GM18907 (cell line): Measurements from ENCODE around the gene MAP3K6.

Source experiments
- ATAC-seq: cut with Tn5 transposase; IDR thresholded peaks from one replicate; pipeline ENCODE4 v1.9.1; 2021; ENCODE audit warnings: mild to moderate bottlenecking, moderate library complexity; ENCODE audit not compliant: unreplicated experiment

Gene MAP3K6

DNA sequence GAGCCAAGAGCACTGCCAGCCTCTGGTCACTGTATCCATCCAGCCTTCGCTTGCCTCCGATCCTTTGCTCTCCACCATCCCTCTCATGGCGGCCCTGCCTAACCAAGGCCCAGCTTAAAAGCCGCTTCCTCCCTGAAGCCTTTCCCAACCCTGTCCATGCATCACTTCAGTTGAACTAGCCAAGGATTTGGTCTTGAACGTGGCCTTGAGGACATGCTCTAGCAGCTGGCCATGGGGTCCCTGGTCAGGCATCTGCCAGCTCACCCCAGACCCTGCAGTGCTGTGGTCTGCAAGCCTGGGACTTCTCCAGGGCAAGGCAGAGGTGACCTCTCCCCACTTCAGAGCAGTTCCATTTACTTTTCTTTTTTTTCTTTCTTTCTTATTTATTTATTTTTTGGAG is 30.0 kb downstream of the MAP3K6 start:
- ATAC-seq: no peak

DNA sequence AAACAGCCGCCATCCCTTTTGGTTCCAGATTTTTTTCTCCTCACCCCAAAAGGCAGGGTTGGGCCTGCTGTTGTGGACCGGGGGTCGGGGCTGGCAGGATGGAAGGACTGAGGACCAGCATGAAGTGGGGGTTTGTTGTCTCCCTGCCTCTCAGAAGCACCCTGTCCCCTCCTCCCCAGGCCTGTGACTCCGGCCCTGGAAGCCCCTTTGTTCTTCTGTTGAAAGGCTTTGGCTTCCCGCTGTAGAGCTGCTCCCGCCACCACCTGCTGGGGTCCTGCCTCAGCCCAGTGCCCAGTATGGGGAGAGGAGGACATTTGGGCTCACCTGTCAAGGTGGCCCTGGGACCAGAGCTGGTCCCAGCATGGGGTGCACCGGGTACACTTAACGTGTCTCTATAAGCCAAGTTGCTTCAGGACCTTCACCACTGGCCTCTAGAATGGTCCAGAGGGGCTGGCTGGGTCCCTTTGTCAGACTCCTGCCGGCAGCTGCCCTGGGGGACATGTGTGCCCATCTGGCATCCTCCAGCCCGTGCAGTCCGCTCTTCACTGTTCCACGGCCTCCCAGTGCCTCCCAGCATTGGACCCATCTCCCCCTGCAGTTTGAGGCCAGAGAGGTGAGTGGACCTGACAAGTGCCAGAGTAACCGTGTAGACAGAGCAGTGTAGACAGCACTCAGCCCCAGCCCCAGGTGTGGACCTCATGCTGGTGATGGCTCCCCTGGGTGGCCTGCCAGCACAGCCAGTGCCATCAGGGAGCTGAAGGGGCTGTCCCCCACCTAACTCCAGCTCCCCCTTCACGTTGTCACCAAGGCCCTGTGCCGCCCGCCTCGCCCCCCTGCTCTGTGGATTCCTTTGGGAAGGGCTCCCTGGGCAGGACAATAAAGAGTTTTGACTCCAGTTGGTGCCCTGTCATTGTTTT is 31.0 kb downstream of the MAP3K6 start:
- ATAC-seq: no peak

DNA sequence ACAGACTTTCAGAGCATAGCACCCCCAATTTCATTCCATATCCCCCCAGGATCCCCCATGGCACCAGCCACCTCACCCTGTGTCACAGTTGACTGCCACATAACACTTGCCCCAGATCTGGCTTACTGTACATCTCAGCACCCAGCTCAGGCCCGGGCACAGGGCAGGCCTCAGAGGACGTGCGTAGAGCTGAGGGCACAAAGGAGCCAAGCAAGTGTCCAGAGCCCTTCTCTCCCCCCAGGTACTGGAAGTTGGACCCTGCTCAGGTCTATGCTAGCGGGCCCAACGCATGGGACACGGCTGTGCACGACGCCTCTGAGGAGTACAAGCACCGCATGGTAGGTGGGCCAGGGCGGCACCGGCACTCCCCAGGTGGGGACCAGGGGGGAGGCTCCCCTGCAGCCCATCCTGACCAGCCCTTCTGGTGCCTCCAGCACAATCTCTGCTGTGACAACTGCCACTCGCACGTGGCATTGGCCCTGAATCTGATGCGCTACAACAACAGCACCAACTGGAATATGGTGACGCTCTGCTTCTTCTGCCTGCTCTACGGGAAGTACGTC is 33.0 kb downstream of the MAP3K6 start:
- no peak for ATAC-seq

DNA sequence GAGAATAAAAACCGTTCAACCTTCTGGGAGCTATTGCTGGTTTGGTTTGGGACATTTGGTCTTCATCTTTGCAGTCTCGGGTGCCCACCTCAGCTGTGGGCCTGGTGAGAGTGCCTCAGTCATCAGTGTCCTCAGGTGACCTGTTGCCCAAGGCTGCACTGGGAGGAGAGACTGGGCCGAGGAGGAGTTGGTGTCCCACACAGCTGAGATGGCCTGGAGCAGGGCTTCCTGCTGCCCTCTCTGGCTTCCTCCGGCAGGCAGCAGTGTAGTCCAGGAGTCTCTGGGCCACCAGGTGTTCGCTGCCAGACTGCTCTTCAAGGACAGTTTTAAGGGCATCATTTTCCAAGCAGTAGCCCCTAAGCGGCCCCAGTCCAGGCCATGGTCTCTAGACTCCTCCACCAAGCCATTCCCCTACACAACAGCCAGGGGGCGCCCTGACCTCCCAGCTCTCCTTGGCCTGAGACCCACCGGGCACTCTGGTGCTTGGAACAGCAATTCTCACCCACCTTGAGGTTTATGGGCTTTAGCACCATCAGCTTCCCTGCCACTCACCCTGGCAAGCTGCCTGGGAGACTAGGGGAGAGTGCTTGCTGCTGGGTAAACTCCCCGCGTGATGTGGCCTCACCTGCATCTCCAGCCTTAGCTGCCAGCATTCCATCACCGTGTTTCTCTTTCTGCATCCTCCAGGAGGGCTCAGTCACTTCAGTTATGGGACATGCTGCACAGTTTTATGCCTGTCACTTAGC is 34.1 kb downstream of the MAP3K6 start:
- no peak for ATAC-seq

DNA sequence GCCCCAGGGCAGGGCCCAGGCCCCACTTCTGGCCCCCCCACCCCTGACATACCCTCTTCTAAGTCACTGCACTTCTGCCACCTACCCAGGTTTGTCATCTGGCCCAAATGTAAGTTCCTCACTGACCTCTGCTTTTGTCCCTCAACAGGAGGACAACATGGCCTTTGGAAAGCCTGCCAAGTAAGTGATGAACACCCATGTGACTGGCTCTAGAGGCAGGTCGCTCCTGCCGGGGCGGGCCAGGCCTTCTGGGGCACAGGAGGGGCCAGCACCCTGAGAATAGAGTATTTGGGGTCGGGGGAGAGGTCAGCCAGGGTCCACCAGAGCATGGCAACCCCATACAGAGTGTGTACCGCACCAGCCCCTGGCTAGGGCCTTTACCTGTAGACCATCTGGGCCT is 34.8 kb downstream of the MAP3K6 start:
- ATAC-seq: no peak

DNA sequence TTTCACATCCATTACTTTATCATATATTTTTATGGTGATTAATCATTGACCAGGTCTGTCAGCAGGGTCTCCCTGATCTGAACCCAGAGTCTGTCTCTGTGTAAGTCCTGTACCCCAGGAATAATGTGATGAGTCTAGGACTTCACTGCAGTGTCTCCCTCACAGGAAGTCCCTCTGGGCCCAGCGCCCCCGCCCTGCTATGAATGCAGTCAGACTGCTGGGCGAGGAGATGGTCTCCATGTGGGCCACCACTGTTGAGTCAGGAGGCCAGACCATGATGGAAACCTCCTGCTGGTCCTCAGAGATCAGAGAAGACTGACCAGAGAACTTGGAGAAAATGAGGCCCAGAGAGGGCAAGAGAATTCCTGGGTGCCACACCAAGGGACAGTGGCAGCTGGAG is 35.3 kb downstream of the MAP3K6 start:
- no peak for ATAC-seq

DNA sequence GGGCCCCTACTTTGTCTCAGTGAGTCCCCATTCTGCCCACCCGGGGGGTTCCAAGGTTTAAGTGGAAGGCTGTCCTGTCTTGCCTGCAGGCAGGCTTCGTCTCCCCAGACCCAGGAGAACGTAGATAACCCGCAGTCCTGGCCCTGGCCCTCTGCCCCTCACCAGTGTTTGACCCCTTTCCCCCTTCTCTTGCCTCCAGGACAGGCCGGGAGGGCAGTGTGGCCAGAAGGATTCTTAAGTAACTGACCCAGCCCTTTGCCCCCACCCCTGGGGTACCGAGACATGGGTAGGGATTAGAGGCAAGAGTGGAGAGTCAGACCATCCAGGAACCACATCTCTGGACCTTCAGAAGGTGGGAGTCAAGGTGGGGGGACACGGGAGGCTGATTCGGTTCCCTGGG is 36.0 kb downstream of the MAP3K6 start:
- ATAC-seq: no peak

DNA sequence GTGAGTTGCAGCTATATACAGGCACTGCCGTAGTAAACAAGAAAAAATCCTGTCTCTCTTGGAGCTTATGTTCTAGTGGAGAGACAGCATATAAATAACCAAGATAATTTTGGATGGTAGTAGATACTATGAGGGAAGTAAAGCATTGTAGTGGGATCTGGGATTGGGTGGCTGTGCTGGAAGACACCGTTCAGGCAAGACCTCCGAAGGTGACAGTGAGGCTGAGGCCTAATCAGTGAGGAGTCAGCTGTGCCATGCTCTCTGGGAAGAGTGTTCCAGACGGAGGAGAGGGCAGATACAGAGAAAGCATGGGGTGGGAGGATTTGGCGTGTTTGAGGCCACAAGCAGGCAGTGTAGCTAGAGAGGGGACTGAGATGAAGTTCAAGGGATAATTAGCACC is 38.8 kb downstream of the MAP3K6 start:
- ATAC-seq: no peak

DNA sequence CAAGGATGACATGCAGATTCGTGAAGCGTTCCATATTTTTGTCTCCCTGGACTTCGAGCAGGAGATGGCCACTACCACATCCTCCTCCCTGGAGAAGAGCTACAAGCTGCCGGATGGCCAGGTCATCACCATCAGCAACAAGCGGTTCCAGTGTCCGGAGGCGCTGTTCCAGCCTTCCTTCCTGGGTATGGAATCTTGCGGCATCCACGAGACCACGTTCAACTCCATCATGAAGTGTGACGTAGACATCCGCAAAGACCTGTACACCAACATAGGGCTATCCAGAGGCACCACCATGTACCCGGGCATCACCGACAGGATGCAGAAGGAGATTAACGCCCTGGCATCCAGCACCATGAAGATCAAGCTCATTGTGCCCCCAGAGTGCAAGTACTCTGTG is 41.5 kb downstream of the MAP3K6 start:
- no peak for ATAC-seq

DNA sequence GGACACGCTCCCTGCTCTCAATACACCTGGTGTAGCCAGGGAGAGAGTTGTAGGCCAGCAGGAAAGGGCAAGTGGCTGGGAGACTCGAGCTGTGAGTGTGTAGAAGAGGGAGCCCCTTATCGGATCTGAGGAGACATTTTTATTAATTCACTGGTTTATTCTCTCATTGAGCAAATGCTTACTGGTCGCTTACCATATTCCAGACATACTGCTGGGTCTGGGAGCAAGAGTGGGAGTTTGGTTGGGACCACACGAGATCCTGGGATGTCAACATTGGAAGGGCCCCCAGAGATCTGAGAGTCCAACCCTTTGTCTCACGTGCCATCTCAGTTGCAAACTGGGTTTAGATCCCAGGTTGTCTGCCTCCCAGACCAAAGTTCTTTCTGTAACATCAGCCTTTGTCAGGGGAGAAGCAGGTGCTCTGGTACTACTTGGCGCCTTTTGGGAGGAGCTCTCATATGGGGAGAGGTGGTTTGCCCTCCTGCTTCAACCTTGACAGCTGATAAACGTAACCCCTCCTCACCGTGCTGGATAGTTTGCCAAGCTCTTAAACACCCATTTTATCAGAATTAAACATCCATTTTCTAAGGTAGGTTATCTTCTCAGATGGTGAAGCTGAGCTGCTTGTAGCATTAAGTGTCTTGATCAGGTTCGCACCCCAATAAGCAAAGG is 44.1 kb downstream of the MAP3K6 start:
- ATAC-seq: peak; percentile 3

DNA sequence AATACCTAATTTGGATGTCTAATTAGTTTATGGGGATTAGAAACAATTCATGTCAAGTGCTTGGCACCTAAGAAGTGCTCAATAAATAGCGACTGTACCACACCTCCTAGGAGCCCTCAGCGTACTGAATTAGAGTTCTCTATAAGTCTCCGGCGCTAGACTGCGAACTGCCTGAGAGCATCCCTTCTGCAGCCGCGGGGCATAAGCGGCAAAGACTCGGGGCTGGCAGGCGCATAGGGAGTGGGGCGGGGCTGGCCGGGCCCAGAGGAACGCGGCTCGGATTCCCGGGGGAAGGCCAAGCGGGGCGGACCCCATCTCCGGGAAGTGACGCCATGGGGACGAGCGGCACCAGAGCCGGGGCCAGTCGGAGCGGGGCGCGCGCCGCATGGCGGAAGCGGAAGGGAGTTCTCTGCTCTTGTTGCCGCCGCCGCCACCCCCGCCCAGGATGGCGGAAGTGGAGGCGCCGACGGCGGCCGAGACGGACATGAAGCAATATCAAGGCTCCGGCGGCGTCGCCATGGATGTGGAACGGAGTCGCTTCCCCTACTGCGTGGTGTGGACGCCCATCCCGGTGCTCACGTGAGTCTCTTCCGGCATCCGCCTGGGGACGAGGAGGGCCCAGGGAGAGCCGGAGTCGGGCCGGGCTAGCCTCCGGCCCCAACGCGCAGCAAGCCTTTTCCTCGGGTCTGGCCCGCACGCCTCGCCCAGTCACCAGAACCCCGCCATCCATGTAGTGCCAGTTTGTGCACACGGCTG is 44.8 kb downstream of the MAP3K6 start, which contains the start of gene TMEM222:
Gene TMEM222 (plus strand): TSS at position 351 of the 756 bp plus-strand sequence. CDS start 35 bp downstream, at position 386.
- ATAC-seq: peak; percentile 90

DNA sequence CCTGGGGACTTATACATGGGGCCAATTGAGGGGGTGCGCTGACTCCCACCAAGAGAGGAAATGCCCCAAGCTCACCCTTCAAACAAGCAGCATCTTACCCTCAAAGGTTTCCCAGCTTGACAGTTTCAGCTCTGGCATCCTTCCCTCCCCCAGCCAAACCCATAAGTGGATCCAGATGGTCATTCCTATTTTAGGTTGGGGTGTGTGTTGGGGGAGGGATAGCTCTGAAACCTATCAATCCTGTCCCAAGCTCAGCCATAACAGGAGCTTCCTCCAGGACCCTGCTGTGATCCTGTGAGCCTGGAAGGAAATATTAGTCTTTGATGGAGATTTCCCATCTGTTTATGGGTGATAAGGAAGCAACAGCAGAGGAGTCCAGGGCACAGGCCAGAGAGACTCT is 48.2 kb downstream of the MAP3K6 start:
- no peak for ATAC-seq

DNA sequence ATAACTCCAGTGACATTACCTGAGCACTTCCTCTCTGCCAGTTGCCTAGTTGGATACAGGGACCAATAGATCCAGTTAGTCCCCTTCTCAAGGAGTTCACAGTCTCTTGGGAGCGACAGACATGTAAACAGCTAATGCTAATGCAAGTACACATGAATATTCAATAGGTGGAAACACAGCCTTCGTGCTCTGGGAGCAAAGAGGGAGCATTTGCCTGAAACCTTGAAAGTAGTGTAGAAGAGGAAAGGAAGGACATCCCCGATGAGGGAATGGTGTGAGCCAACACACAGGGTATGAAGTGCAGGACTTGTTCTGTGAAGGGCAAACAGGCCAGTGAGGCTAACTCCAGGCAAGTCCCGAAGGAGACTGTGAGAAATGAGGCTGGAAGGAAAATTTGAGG is 48.6 kb downstream of the MAP3K6 start:
- ATAC-seq: no peak

DNA sequence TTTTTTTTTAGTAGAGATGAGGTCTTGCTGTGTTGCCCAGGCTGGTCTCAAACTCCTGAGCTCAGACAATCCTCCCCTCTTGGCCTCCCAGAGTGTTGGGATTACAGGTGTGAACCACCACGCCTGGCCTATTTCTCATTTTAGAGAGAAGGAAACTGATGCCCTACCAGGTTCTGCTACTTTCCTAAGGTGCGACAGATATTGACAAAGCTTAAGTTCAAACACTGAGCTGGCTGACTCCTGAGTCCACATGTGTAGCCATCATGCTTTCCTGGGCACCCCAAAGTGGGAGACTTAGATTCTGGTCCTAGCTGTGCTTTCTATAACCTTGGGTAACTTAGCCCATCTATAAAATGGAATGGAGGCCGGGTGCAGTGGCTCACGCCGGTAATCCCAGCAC is 49.9 kb downstream of the MAP3K6 start:
- no peak for ATAC-seq

DNA sequence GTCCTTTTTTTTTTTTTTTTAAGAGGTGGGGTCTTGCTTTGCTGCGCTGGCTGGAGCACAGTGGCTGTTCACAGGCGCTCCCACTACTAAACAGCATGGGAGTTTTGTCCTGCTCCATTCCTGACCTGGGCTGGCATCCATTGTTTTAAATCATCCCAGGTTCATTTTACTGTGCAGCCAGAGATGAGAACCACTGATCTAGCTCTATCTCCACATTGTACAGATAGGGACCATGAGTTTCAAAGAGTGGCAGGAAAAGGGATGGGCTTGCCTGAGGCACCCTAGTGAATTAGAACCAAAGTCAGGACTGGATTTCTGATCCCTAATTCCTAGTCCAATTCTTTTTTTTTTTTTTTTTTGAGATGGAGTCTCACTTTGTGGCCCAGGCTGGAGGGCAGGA is 52.0 kb downstream of the MAP3K6 start:
- no peak for ATAC-seq

DNA sequence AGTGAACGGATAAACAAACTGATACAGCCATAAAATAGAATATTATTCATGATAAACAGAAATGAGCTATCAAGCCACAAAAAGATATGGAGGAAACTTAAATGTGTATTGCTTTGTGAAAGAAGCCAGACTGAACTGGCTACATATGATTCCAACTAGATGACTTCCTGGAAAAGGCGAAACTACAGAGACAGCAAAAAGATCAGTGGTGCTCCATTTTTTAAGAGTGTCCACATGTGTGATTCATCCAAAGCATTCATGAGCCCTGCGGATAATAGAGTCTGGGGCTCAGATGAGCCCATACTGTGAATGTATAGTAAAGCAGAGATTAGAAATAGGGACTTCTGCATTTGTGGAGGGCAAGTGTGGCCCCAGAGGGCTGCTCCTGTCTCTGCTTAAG is 52.6 kb downstream of the MAP3K6 start:
- ATAC-seq: no peak

DNA sequence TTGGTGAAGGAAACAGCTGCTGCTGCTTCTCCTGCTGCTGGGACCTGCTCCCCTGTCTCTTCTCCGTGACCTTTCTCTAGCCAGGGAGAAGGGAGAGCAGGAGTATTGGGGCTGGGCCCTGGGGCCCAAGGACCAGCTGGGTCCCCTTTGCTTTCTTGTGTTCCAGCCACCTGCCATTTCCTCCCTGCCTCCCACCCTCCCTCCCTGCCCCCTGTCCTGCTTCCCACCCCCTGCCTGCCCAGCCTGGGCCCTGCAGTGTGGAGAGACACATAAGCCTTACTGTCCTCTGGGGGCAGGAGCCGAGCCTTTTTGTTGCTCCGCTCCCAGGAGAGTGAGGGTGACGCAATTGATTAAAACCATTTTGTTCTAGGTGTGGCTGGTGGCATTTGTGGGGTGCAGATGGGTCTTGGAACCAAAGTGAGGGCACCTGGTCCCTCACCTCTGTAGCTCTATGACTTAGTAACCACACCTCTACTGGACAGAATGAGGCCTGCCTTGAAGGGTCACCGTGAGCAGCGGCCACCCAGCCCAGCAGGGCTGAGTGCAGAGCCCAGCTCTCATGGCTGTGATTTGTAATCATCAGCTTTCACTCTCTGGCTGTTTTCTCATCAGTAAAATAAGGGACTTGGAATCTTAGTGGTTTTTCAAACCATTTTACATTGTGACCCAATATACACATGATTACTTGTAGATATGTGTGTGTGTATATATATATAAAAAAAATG is 58.7 kb downstream of the MAP3K6 start:
- ATAC-seq: no peak

DNA sequence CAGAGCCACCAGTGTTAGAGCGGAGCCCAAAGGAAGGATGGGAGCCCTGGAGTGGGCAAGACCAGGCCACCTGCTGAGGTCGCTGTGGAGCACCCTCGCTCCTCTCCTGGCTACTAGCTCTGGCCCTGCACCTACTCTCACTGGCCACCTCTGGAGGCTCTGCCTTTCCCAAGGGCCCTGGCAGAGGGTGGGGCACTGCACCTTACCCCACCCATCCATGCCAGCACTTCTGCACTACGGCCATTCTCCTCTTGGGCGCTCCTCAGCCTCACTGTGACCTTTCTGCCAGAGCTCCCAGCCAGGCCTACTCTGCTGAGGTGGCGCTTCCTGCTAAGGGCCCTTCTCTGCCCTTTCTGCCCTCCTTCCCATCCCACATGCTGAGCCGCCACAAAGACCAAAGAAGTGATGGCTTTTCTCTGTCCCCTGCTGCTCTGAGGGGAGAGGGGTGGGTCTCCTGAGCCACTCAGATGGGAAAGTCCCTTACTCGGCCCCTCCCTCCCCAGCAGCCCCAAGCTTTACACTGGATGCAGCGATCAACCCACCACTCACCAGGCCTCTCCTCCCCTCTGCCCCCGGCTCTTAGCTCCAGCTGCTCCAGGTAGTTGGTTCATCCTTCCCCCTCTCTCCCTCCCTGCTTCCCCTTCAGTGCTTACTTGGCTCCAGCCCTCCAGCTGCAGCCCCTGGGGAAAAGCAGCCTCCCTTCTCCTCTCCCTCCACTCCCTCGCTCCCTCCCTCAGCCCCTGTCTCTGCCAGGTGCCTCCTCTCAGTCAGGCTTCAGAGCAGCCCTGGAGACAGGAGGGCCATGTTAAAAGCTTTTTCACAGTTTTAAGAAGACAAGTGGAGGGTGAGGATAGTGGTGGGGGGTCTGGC is 59.6 kb downstream of the MAP3K6 start:
- ATAC-seq: no peak

DNA sequence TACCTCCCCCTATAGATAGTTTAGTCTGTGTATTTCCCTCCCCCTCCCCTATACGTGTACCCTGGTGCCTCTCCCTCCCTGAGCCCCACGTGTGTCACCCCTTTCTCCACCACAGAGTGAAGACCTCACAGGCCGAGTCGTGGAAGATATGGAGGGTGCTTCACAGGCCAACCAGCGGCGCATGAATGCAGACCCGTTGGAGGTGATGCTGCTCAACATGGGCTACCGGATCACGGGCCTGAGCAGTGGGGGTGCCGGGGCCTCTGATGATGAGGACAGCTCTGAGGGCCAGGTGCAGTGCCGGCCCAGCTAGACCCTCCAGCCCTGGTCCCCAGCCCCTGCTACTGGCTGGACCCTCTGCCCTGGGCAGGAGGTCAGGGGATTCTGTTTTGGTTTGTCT is 60.7 kb downstream of the MAP3K6 start:
- ATAC-seq: no peak
